Keratinocyte (primary cell): ENCODE measurements around the gene CFAP70. TPM values are rescaled to one million over a fixed set of nuclear protein-coding genes. Genes with fewer than 3 reads are reported as not detected.

Experiments
- DNase-seq: peaks from one replicate; pipeline ENCODE4 v3.0.0-alpha.2; 2011; ENCODE audit warnings: low read depth, missing footprints, low spot score
- FAIRE-seq: peaks from 2 replicates; lab custom pipeline; 2011; peaks lifted over from hg19 to GRCh38; lab: Jason Lieb, UNC
- H2AFZ ChIP-seq: 2 replicates; pipeline ENCODE4 v1.6.0; 2012; ENCODE audit warnings: low read length, control low read depth, inconsistent platforms; ENCODE audit not compliant: control insufficient read depth
- H3K27ac ChIP-seq: 2 replicates; pipeline ENCODE4 v1.5.1; 2011; ENCODE audit warnings: low read length; ENCODE audit not compliant: control insufficient read depth, insufficient read depth
- H3K27me3 ChIP-seq: 3 replicates; pipeline ENCODE4 v1.6.0; 2011; ENCODE audit warnings: low read length; ENCODE audit not compliant: control insufficient read depth, insufficient read depth; ENCODE audit errors: extremely low read depth
- H3K36me3 ChIP-seq, 2 experiments: 2 replicates in 1 of 2; 3 replicates in 1 of 2; pipeline ENCODE4 v1.5.1; 2011; ENCODE audit warnings: low read length in 2 of 2, mild to moderate bottlenecking in 1 of 2; ENCODE audit not compliant: control insufficient read depth in 2 of 2, insufficient read depth in 2 of 2; ENCODE audit errors: extremely low read depth in 1 of 2
- H3K4me1 ChIP-seq: 3 replicates; pipeline ENCODE4 v1.5.1; 2011; ENCODE audit warnings: low read length; ENCODE audit not compliant: control insufficient read depth, insufficient read depth; ENCODE audit errors: extremely low read depth
- H3K4me2 ChIP-seq: 3 replicates; pipeline ENCODE4 v1.6.0; 2011; ENCODE audit warnings: low read depth, low read length; ENCODE audit not compliant: control insufficient read depth, insufficient read depth; ENCODE audit errors: extremely low read depth
- H3K4me3 ChIP-seq, 3 experiments: fragments of 200-600 bp in 1 of 3; sonication (generic) in 1 of 3; 2 replicates in 2 of 3; 3 replicates in 1 of 3; pipeline ENCODE4 v1.5.1; 2011 to 2016; ENCODE audit warnings: low read length in 3 of 3, mild to moderate bottlenecking in 3 of 3, control low read depth in 2 of 3, inconsistent platforms in 1 of 3, low read depth in 1 of 3, mixed read lengths in 1 of 3, mixed run types in 1 of 3, moderate library complexity in 1 of 3; ENCODE audit not compliant: control insufficient read depth in 2 of 3, insufficient read depth in 2 of 3; ENCODE audit errors: extremely low read depth in 1 of 3
- H3K79me2 ChIP-seq: 2 replicates; pipeline ENCODE4 v1.6.0; 2012; ENCODE audit warnings: low read length; ENCODE audit not compliant: control insufficient read depth, insufficient read depth
- H3K9ac ChIP-seq: 3 replicates; pipeline ENCODE4 v1.6.0; 2011; ENCODE audit warnings: low read length; ENCODE audit not compliant: control insufficient read depth, insufficient read depth; ENCODE audit errors: extremely low read depth
- H3K9me1 ChIP-seq: 3 replicates; pipeline ENCODE4 v1.6.0; 2011; ENCODE audit warnings: low read length; ENCODE audit not compliant: control insufficient read depth, insufficient read depth; ENCODE audit errors: extremely low read depth
- H3K9me3 ChIP-seq: 2 replicates; pipeline ENCODE4 v1.5.1; 2012; ENCODE audit warnings: low read depth, low read length; ENCODE audit not compliant: control insufficient read depth
- H4K20me1 ChIP-seq: 3 replicates; pipeline ENCODE4 v1.6.0; 2011; ENCODE audit warnings: low read length; ENCODE audit not compliant: control insufficient read depth, insufficient read depth; ENCODE audit errors: extremely low read depth
- EZH2 ChIP-seq: IDR thresholded peaks from one replicate; pipeline ENCODE4 v1.6.1; 2012; ENCODE audit warnings: inconsistent platforms, mild to moderate bottlenecking, low read length, moderate library complexity
- dilution Hi-C: fragments of 300-500 bp; cut with MboI; formaldehyde crosslinking; loops from one replicate; pipeline ENCODE4 v1.7.0; 2020; ENCODE audit warnings: low sequenced_read_pairs; ENCODE audit not compliant: extremely low pct_ligation_motif_present
- polyA plus RNA-seq, 5 experiments: library from polyadenylated mRNA; depleted of rRNA in 3 of 5; stranded (reverse) in 3 of 5; stranded (forward) in 1 of 5; unstranded in 1 of 5; fragments of >200 nt; gene quantifications; 1 replicate in 1 of 5; 2 replicates in 3 of 5; 3 replicates in 1 of 5; pipeline versions ENCODE4 v1.2.1 to v1.2.3, GENCODE V29; 2011 to 2012; ENCODE audit warnings: missing spikeins in 2 of 5, low read depth in 1 of 5, low replicate concordance in 1 of 5
- TF ChIP-seq, protein P1 (sequence below), 3 experiments: IDR thresholded peaks in 1 of 3; conservative IDR thresholded peaks in 1 of 3; optimal IDR thresholded peaks in 1 of 3; 2 replicates in 2 of 3; 3 replicates in 1 of 3; pipeline versions ENCODE3 to v1.5.1; 2011; ENCODE audit warnings: low read length in 3 of 3, mild to moderate bottlenecking in 3 of 3, moderate library complexity in 2 of 3, control low read depth in 1 of 3, inconsistent platforms in 1 of 3; ENCODE audit not compliant: insufficient read depth in 2 of 3; ENCODE audit errors: extremely low read depth in 1 of 3

Gene CFAP70
- polyA plus RNA-seq, 1 donor (not counting 4 experiments of a cell fraction or from before 2014, with no cell fraction given): 2.1 TPM

DNA sequence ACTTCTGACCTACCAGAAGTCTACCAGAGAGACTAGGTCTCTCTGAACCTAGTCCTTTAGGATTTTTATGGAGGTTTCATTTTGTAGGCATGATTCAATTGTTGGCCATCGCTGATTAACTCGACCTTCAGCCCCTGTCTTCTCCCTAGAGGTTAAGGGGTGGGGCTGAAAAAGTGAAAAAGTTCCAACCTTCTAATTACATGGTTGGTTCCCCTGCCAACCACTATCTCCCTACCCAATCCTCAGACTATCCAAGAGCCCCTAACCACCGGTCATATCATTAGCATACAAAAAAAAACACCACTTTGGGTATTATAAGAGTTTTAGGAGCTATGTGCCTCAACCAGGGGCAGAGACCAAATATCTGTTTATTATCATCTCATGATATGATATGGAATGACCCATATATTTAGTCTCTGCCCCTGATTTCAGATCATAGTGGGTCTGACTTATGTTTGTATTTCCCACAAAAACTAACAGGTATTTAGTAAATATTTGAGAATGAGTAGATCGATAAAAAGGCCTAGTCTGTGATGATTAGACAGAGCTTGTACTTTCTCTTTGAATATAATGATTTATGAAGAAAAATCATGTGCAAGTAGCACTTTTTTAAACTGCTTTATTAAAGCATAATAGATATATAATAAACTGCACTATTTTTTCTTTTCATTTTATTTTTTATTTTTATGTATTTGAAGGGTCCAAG, 147.4 kb downstream of the CFAP70 start:
- H3K27ac ChIP-seq: no peak overlapping the region
- H3K4me3 ChIP-seq: no peak overlapping the region
- H2AFZ ChIP-seq: no peak overlapping the region
- peaks cover 2% of the 10 kb centered on the region for H3K9me3 ChIP-seq
- H3K27me3 ChIP-seq: no peaks in the 10 kb centered on the region
- H3K9me1 ChIP-seq: no peaks in the 10 kb centered on the region
- no peaks in the 10 kb centered on the region for H4K20me1 ChIP-seq
- peaks cover 2 to 4% of the 10 kb centered on the region in 2 experiments for H3K36me3 ChIP-seq
- DNase-seq (no peak), FAIRE-seq (no peak)
- H3K4me1 ChIP-seq: peaks cover 9% of the 10 kb centered on the region
- no peak overlapping the region for H3K4me2 ChIP-seq
- H3K79me2 ChIP-seq: no peaks in the 10 kb centered on the region
- no peak for TF ChIP-seq EZH2
- TF ChIP-seq, protein P1, sequence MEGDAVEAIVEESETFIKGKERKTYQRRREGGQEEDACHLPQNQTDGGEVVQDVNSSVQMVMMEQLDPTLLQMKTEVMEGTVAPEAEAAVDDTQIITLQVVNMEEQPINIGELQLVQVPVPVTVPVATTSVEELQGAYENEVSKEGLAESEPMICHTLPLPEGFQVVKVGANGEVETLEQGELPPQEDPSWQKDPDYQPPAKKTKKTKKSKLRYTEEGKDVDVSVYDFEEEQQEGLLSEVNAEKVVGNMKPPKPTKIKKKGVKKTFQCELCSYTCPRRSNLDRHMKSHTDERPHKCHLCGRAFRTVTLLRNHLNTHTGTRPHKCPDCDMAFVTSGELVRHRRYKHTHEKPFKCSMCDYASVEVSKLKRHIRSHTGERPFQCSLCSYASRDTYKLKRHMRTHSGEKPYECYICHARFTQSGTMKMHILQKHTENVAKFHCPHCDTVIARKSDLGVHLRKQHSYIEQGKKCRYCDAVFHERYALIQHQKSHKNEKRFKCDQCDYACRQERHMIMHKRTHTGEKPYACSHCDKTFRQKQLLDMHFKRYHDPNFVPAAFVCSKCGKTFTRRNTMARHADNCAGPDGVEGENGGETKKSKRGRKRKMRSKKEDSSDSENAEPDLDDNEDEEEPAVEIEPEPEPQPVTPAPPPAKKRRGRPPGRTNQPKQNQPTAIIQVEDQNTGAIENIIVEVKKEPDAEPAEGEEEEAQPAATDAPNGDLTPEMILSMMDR (optimal IDR thresholded peaks at IDR 0.05 in 1 of 3, IDR thresholded peaks at IDR 0.05 in 1 of 3, conservative IDR thresholded peaks at IDR 0.05 in 1 of 3; ENCODE audit: extremely low read depth in 1 of 3, insufficient read depth in 2 of 3, low read length in 3 of 3): no peak
- dilution Hi-C loops: no loop called here
- H3K9ac ChIP-seq: no peak overlapping the region

DNA sequence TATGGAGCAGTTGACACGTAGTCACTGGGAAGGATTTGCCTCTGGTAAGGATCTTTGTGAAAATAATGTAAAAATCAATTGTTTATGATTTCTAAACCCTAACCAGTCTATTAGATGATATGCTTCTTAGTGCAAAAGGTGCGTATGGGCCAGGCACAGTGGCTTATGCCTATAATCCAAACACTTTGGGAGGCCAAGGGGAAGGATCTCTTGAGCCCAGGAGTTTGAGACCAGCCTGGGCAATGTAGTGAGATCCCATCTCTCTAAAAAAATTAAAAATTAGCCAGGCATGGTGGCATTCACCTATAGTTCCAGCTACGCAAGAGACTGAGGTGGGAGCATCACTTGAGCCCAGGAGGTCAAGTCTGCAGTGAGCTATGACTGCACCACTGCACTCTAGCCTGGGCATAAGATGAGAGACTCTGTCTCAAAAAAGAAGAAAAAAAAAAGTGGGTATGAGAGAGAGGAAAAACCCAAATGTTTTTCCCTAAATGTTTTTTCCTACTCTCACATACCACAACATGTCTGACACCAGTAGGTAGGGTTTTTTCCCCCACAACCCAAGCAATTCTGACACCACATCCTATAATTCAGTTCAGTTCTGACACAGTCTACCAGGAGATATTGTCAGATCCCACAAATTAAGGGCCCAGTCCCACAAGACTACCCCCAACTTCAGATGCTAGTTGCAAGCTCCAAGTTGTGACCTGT, 148.1 kb downstream of the CFAP70 start:
- peaks cover 2% of the 10 kb centered on the region for H3K9me3 ChIP-seq
- H3K79me2 ChIP-seq: no peaks in the 10 kb centered on the region
- no peak overlapping the region for H3K4me3 ChIP-seq
- FAIRE-seq (no peak), DNase-seq (no peak)
- no peak overlapping the region for H3K27ac ChIP-seq
- no peak overlapping the region for H3K9ac ChIP-seq
- H3K4me2 ChIP-seq: no peak overlapping the region
- peaks cover 9% of the 10 kb centered on the region for H3K4me1 ChIP-seq
- peaks cover 2 to 3% of the 10 kb centered on the region in 2 experiments for H3K36me3 ChIP-seq
- H4K20me1 ChIP-seq: no peaks in the 10 kb centered on the region
- TF ChIP-seq, protein P1 (optimal IDR thresholded peaks at IDR 0.05 in 1 of 3, IDR thresholded peaks at IDR 0.05 in 1 of 3, conservative IDR thresholded peaks at IDR 0.05 in 1 of 3; ENCODE audit: extremely low read depth in 1 of 3, insufficient read depth in 2 of 3, low read length in 3 of 3): no peak
- TF ChIP-seq EZH2: no peak
- H2AFZ ChIP-seq: no peak overlapping the region
- no peaks in the 10 kb centered on the region for H3K9me1 ChIP-seq
- no peaks in the 10 kb centered on the region for H3K27me3 ChIP-seq
- dilution Hi-C loops: no loop called here
